Skin epidermis (tissue), 12 donors: ENCODE results near the gene FTCDNL1.
A peak's percentile ranks its signal among the peaks of the same experiment; 100 is the strongest.

Experiments used
- H3K27ac ChIP-seq, 21 experiments: fragments of 200-600 bp; sonication (generic) in 11 of 21; one replicate each; pipeline ENCODE4 v1.5.0; 2020; ENCODE audit warnings: mild to moderate bottlenecking in 3 of 21, inconsistent platforms in 2 of 21, moderate library complexity in 2 of 21
- H3K4me3 ChIP-seq, 7 experiments: fragments of 200-600 bp; sonication (generic) in 2 of 7; one replicate each; pipeline ENCODE4 v1.5.0; 2020; ENCODE audit warnings: inconsistent platforms in 2 of 7, mild to moderate bottlenecking in 2 of 7, moderate library complexity in 1 of 7

The FTCDNL1 gene

GRCh38 chr2:199847181-199847864 lies 3.7 kb downstream of the FTCDNL1 start:
- H3K27ac ChIP-seq = no peak overlapping the region
- no peak overlapping the region for H3K4me3 ChIP-seq

- Histone ChIP-seq H3K27ac (no peak overlapping the region), H3K4me3 (no peak overlapping the region)
These were observed 8.2 kb downstream of the FTCDNL1 start for GRCh38 chr2:199842631-199843395.

GRCh38 chr2:199841409-199841808 lies 9.6 kb downstream of the FTCDNL1 start:
- H3K27ac ChIP-seq = no peak overlapping the region
- no peak overlapping the region for H3K4me3 ChIP-seq

DNA sequence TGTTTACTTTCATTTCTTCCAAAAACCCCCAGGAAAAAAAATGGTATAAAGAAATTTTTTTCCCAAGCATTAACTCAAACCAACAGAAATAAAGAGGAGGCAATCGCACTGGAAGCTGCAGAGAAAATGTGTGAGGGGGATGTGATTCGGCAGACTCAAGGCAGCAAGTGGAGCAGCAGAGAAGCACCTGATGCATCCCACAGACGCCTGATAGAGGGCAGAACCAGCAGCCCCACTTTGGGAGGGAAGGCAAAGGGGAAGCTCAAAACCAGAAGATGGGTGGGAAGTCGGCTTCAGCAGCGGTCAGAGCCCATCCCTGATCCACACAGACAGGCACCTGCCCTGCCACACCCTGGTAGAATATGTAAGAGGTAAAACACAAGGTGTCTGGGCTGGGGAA lies 12.6 kb downstream of the FTCDNL1 start:
- no peak overlapping the region for H3K27ac ChIP-seq
- no peak overlapping the region for H3K4me3 ChIP-seq

- Histone ChIP-seq H3K4me3 (no peak overlapping the region), H3K27ac (no peak overlapping the region)
These were observed 14.0 kb downstream of the FTCDNL1 start for GRCh38 chr2:199836943-199837342.

DNA sequence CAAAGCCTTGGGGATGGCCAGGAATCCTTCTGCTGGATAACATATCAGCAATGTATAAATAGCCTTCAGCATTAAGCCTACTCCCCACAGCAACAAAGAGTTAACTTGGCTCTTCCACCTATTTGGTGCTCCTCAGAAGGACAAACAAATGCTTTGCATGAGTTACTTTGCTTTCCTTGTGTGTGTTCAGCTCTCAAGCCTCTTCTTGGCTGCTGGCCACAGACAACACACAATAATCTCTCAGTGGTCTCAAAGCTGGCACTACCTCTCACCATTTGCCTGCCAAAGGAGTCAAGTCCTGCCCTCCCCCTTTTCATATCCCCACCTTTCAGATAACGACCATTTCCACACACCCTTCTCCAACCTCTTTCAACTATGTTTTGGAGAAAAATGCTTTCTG lies 17.5 kb downstream of the FTCDNL1 start:
- H3K4me3 ChIP-seq = no peak overlapping the region
- no peak overlapping the region for H3K27ac ChIP-seq

DNA sequence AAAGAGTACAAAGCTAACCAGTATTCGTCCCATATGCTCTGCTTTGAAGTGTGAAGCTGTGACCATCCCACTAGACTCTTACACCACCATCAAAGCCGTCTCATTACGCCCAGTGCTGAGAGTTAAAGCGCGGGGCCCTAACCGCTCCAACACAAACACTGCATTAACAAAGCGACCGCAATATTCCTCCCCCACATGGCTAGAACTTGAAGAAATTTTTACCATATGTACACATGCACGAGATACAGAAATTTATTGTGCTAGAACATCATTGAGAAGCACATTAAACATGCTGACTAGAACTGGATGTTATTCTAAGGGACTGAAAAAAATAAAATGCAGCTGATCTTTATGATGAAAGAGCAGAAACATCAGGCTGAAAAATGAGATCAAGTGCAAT lies 20.5 kb downstream of the FTCDNL1 start:
- Histone ChIP-seq H3K27ac (no peak overlapping the region), H3K4me3 (no peak overlapping the region)

DNA sequence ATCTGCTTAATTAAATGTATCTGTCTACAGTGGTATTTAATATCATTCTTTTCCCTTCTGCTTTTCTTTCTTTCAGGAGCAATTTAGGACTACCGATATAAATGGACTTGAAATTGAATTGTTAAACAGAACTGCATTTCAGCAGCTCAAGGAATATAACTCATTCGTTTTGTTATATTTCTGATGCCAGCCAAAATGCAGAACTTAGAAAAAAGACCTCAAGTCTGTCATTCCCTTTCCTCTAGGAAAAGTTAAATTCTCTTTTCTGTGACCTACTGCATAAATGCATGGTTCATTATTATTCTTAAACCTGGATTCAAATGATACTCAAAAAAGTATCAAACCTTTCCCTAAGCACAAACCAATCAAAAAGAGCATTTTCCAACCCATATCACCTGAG lies 21.4 kb downstream of the FTCDNL1 start:
- Histone ChIP-seq H3K4me3 (no peak overlapping the region), H3K27ac (no peak overlapping the region)

DNA sequence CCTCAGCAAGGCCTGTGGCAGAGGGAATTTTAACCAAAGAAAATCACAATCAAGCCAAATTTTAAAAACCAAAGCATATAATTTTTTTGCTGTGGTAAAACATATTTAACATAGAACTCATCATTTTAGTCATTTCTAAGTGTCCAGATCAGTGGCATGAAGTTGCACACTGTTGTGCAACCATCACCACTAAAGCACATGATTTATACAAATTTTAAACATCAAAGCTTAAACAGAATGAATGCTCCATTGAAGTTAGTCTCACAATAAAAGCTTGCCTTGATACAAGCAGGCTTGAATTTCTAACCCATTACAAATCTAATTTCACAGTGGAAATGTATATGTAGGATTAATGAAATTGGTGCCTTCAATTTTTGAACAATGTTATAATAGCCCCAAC lies 31.2 kb downstream of the FTCDNL1 start:
- Histone ChIP-seq H3K27ac (peak overlapping the region in 5 of 21 experiments; percentile 11 to 57 (median 36)), H3K4me3 (no peak overlapping the region)

GRCh38 chr2:199818754-199819153 lies 32.2 kb downstream of the FTCDNL1 start:
- peak overlapping the region in 3 of 21 experiments; percentile 11 to 47 (median 36) for H3K27ac ChIP-seq
- no peak overlapping the region for H3K4me3 ChIP-seq

DNA sequence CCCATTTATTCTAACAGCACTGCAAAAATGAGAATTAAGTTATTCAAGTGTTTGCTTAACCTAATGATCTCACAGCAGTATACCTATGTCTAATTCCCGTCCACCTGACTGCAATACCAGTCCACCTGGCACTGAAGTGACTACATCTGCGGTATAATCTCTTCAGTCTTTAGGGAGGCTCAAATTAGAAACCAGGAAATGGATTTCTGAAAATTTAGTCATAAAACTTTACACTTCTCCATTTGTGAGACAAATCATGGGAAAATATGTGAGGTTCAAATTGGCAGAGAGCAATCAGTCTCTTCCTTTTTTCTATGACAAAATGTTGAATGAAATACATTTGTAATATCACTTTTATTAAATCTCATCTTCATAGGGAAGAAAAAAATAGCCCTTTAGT lies 33.0 kb downstream of the FTCDNL1 start:
- Histone ChIP-seq H3K4me3 (no peak overlapping the region), H3K27ac (no peak overlapping the region)

DNA sequence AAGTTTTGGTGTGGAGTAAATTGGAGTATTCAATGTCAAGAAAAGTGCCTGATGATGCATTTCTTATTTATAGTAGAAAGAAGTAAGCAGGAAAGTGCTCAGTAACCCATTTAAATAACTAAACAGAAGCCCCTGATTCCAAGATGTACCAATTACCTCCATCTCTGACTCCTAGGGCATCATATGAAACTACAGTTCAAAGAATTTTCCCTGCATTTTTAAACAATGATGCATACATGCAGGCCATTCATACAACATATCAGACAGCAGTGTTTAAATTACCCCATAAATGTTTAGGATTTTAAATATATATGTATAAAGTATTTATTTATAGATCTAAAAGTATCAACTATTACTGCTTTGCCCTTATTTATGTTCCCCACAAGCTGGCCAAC lies 36.2 kb downstream of the FTCDNL1 start:
- Histone ChIP-seq H3K4me3 (no peak overlapping the region), H3K27ac (peak overlapping the region in 1 of 21 experiments; percentile 73)

GRCh38 chr2:199814101-199814816 lies 36.7 kb downstream of the FTCDNL1 start:
- Histone ChIP-seq H3K27ac (peak overlapping the region in 3 of 21 experiments; percentile 30 to 73 (median 31)), H3K4me3 (no peak overlapping the region)

- peak overlapping the region in 2 of 21 experiments; percentile 24 to 73 for H3K27ac ChIP-seq
- no peak overlapping the region for H3K4me3 ChIP-seq
These were observed 38.5 kb downstream of the FTCDNL1 start for GRCh38 chr2:199812493-199812892.

DNA sequence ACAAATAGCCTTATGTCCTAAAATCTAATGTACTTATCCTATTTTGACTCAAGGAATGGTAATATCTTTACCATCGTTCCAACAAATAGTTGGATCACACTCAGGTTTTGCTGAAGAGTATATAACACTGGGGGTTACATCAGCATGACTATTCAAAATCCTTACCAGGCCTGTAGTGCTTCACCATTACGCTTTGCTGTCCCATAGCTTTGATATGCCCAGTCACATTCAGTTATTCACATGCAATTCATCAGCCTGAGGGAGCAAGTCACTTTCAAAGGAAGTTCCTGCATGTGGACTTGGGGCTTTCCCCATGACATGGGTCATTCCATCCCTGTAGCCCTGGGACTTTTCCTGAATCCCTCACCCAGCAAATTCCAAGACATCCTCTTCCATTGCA lies 39.6 kb downstream of the FTCDNL1 start:
- no peak overlapping the region for H3K4me3 ChIP-seq
- H3K27ac ChIP-seq = peak overlapping the region in 4 of 21 experiments; percentile 51 to 73 (median 61)

GRCh38 chr2:199810422-199811171 lies 40.4 kb downstream of the FTCDNL1 start:
- peak overlapping the region in 7 of 21 experiments; percentile 6 to 73 (median 59) for H3K27ac ChIP-seq
- H3K4me3 ChIP-seq = no peak overlapping the region

- Histone ChIP-seq H3K4me3 (no peak overlapping the region), H3K27ac (no peak overlapping the region)
These were observed 43.0 kb downstream of the FTCDNL1 start for GRCh38 chr2:199807966-199808365.

DNA sequence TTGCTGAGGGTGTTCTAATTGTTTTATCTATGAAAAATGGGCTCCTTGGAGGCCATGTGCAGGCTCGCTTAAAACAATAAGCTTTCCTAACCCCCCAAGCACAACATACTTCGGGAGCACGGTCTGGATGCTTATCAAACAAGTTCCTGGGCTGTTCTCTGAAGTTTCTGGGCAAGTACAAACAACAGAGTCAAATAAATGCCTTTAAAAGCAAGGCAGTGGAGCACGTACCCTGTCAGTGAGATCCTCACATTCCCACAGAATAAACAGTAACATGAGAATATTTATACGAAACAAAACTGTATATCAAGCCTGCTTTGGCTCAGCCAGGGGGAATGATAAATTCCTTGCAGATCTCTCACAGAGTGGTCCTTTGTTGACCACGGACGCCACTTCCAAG lies 44.8 kb downstream of the FTCDNL1 start:
- no peak overlapping the region for H3K27ac ChIP-seq
- H3K4me3 ChIP-seq = no peak overlapping the region

DNA sequence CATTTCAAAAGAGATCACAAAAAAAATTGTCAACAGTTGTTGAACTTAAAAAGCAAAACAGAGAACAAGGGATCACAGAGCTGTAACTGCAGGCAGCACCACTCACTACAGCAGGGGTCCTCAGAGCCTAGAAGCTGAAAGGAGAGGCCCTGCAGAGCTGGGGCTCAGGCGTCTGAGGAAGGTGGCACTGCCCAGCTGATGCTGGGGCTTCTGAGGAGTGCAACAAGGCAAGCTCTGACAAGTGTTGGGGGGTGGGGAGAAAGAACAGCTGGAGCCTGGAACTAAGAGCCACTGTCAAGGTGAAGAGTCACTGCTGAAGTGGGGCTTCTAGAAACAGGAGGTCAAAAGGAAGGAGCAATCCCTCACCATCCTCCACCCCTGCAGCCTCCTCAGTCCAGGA lies 46.2 kb downstream of the FTCDNL1 start:
- no peak overlapping the region for H3K27ac ChIP-seq
- no peak overlapping the region for H3K4me3 ChIP-seq
